GM12801 (cell line): ENCODE data around the gene RHEX.

Source experiments
- TF ChIP-seq, protein P1 (sequence below): IDR thresholded peaks from one replicate; pipeline ENCODE4 v1.5.1; 2011; ENCODE audit warnings: control low read depth; ENCODE audit not compliant: insufficient read length; ENCODE audit errors: extremely low read depth

Gene RHEX

DNA sequence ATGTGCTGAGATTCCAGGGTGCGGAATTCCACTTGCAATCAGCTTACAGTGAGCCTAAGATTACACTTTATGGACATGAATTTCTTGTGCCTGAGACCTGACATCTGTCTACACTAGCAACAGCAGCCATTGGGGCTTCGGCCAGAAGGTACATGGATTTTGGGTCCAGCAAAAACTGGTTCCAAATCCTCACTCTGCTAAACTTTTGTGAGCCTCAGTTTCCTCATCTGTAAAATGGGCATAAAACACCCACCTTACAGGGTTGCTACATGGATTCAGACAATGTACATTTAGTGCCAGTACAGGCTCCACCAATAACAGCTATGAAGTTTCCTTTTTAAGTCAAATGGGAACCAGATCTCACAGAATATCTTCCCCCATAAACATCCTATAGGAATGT is 30.8 kb downstream of the RHEX start:
- TF ChIP-seq, protein P1, sequence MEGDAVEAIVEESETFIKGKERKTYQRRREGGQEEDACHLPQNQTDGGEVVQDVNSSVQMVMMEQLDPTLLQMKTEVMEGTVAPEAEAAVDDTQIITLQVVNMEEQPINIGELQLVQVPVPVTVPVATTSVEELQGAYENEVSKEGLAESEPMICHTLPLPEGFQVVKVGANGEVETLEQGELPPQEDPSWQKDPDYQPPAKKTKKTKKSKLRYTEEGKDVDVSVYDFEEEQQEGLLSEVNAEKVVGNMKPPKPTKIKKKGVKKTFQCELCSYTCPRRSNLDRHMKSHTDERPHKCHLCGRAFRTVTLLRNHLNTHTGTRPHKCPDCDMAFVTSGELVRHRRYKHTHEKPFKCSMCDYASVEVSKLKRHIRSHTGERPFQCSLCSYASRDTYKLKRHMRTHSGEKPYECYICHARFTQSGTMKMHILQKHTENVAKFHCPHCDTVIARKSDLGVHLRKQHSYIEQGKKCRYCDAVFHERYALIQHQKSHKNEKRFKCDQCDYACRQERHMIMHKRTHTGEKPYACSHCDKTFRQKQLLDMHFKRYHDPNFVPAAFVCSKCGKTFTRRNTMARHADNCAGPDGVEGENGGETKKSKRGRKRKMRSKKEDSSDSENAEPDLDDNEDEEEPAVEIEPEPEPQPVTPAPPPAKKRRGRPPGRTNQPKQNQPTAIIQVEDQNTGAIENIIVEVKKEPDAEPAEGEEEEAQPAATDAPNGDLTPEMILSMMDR = no peak

DNA sequence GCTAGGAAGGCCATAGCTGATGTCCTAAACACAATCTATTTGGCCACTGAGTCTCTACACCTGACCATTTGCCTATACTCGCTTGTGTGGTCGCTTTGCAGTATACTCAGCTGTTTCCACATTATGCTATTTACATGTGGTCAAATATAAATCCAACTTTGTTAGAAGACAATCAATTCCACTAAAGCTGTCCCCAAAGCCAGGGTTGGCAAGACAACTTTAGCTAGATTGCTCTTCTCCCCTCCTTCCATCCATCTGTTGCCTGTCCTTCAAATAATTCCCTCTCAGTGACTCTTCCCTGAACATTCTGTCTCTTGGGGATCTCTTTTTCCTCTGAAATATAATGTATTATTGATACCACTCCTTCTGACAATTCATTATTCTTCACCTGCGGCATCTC is 34.1 kb downstream of the RHEX start:
- TF ChIP-seq, protein P1 = no peak

DNA sequence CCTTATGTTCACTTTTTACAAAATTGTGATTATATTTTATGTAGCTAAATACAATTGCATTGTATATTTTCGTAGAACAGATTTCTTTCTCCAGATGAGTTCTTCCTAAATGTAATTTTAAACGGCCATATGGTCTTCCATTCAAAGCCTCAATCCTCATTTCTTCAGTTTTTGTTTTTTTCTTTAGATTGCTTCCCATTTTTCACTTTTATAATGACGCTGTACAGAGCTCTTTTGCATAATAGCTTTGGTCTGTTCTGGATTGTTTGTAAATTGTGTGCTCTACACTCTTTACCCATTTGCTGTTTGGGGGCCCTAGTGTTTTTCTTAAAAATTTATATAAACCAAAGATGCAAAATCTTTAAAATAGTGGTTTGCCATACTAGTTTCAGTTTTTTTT is 36.4 kb downstream of the RHEX start:
- TF ChIP-seq, protein P1 = no peak

DNA sequence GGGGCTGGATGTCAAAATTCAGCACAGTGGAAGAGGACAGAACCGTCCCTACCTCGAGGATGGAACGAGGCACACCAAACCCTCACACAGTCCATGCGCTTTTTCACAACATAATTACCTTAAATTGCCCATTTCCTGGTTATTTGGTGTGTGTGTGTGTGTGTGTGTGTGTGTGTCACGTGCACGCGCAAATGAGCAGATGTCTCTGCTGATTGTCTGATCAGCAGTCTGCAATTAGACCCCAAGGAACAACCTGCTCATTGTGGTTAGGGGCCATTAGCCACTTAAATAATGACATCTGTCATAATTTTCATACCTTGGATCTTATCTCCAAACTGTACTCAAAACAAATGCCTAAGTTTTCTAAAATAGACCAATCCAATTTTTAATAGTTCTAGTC is 41.1 kb downstream of the RHEX start:
- TF ChIP-seq, protein P1 = no peak

DNA sequence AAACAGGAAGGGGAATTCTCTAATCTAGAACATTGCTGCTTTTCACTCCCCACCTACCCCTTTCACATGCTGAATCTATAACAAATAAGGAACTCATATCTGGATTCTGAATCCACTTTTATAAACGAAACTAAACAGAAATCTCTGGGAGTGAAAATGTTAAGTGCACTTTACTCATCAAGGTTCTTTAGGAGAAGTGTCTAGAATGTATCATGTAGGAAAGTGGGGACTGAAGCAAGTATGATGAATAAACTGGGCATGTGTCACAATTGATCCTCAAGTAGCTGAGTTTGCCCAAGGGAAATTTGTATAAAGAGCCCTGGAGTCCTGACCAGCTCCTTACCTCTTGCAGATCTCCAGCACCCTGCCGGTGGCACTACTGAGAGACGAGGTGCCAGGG is 44.4 kb downstream of the RHEX start:
- TF ChIP-seq, protein P1 = no peak

DNA sequence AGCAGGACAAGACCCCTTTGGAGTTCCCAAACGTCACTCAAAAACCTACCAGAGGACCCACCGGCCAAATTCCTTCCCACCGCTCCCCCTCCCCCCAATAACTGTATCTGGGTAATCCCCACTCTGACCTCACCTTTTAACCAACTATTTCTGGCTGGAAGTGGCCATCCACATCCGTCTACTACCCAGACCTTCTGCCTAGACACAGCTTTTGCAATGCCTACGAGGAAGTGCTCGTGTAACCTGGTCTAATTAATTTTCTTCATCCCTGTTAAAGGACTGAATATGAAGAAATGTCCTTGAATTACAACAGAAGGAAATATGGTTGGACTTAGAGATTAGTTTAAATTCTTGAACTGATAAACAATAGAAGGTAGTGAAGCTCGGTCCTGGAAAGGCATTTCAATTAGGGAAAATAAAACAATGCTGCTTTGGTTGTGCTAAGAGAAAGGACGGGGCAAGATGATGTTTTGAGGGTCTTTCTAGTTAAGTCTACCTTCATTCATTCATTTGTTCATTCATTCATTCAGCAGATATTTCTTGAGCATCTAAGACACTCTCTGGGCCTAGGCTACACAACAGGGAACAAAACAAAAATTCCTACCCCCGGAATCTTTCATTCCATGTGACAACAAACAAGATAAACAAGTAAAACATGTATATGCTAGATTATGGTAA is 45.4 kb downstream of the RHEX start:
- TF ChIP-seq, protein P1 = no peak

DNA sequence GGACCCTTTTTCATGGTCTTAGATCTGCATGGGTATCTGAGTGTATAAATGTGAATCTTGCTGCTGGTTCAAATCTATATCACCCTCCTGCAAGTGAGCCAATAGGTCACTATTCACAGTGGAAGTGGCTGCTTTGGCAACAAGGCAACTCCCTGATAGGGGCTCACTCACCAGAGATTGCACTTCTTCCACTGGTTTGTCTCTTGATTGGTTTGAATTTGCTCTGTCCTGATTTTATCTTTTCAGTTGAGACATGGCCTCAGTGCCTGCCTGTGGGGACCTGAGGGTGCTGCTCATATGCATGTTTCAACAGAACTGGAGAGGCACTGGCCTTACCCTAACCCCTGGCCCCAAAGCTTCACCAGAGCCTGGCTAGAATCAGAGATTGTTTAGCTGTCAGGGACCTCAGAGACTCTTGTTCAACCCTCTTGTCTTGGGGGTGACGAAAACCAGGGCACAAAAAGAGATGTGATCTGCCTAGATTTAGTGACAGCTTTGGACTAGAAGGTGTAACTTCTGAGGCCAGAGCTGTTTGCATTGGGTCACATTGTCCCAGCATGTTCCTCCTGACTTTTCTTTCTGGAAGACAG is 47.3 kb downstream of the RHEX start:
- TF ChIP-seq, protein P1 = no peak
